ENCODE results near the gene B3GNT7.
"Not testable (repeated sequence)": the region's sequence is repeated elsewhere in the genome, so short reads cannot be mapped to it uniquely, and the experiment has no call there.

Gene B3GNT7, protein sequence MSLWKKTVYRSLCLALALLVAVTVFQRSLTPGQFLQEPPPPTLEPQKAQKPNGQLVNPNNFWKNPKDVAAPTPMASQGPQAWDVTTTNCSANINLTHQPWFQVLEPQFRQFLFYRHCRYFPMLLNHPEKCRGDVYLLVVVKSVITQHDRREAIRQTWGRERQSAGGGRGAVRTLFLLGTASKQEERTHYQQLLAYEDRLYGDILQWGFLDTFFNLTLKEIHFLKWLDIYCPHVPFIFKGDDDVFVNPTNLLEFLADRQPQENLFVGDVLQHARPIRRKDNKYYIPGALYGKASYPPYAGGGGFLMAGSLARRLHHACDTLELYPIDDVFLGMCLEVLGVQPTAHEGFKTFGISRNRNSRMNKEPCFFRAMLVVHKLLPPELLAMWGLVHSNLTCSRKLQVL

GRCh38 chr2:231395188-231396057, at the start of gene B3GNT7:
TSS of gene B3GNT7 (plus strand) at chr2:231395710. CDS start at chr2:231395804, 94 bp downstream.
- peak within 1 kb of the TSS; percentile 79 for H3K4me3 ChIP-seq (ENCODE audit: low read depth, low read length)
- no peak for TF ChIP-seq CTCF (IDR thresholded peaks at IDR 0.05; ENCODE audit: borderline replicate concordance, insufficient read depth, low read depth, low read length)

DNA sequence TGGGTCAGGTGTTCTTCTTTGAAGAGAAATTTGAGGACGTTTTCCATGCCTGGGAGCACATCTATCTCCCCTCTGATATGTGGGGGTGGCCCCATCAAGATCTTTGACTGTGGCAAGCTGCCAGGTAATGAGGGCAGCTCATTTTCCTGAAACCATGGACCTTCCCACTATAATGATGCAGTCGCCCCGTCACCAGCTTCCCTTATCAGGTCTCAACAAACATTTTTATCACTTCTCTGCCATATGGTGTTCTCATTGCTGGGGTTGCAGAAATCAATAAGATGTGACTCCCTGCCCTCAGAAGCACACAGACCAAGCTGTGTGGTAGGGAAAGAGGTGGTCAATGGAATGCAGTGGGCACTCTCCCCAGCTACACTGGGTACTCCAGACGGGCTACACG, 48.4 kb upstream of the B3GNT7 start:
- no peak overlapping the region for H3K4me3 ChIP-seq (ENCODE audit: low read depth, low read length)

GRCh38 chr2:231347638-231348037, 47.9 kb upstream of the B3GNT7 start:
- no peak overlapping the region for H3K4me3 ChIP-seq (ENCODE audit: low read depth, low read length)
- no peak for TF ChIP-seq CTCF (IDR thresholded peaks at IDR 0.05; ENCODE audit: borderline replicate concordance, insufficient read depth, low read depth, low read length)

More for the DNA sequence above, 48.4 kb upstream of the B3GNT7 start:
- no peak for TF ChIP-seq CTCF (IDR thresholded peaks at IDR 0.05; ENCODE audit: borderline replicate concordance, insufficient read depth, low read depth, low read length)

DNA sequence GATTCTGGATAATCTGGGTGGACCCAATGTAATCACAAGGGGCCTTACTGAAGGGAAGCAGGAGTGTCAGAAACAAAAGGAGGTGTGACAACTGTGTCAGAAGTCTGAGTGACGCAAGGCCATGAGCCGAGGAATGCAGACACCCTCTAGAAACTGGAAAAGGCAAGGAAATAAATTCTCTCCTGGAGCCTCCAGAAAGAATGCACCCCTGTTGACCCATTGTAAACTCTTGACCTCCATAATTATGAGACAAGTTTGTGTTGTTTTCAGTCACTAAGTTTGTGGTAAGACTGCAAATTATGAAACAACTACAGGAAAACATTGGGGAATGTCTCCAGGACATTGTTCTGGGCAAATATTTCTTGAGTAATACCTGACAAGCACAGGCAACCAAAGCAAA, 47.3 kb upstream of the B3GNT7 start:
- TF ChIP-seq CTCF (IDR thresholded peaks at IDR 0.05; ENCODE audit: borderline replicate concordance, insufficient read depth, low read depth, low read length): no peak
- no peak overlapping the region for H3K4me3 ChIP-seq (ENCODE audit: low read depth, low read length)

DNA sequence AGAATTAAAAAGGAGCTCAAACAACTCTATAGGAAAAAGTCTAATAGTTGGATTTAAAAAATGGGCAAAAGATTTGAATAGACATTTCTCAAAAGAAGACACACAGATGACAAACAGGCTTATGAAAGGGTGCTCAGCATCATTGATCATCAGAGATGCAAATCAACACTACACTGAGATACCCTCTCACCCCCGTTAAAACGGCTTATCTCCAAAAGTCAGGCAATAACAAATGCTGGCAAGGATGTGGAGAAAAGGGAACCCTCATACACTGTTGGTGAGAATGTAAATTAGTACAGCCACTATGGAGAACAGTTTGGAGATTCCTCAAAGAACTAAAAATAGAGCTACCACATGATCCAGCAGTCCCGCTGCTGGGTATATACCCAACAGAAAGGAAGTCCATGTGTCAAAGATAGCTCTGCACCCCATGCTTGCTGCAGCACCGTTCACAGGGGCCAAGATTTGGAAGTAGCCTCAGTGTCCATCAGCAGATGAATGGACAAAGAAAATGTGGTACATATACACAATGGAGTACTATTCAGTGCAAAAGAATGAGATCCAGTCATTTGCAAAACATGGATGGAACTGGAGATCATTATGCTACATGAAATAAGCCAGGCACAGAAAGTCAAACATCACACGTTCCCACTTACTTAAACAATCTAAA, 46.7 kb upstream of the B3GNT7 start:
- no peak for TF ChIP-seq CTCF (IDR thresholded peaks at IDR 0.05; ENCODE audit: borderline replicate concordance, insufficient read depth, low read depth, low read length)
- H3K4me3 ChIP-seq (ENCODE audit: low read depth, low read length): no peak overlapping the region

GRCh38 chr2:231349374-231349735, 46.2 kb upstream of the B3GNT7 start:
- H3K4me3 ChIP-seq (ENCODE audit: low read depth, low read length): not testable (repeated sequence)

- H3K4me3 ChIP-seq (ENCODE audit: low read depth, low read length): no peak overlapping the region
- no peak for TF ChIP-seq CTCF (IDR thresholded peaks at IDR 0.05; ENCODE audit: borderline replicate concordance, insufficient read depth, low read depth, low read length)
Measured at GRCh38 chr2:231351648-231352047, 43.9 kb upstream of the B3GNT7 start.

Measured in GM12875 (cell line).